C4-2B (cell line): ENCODE data around the gene UVSSA.

Source experiments
- H3K27ac ChIP-seq: fragments of 450-650 bp; 2 replicates; pipeline ENCODE4 v1.5.1; 2017
- CTCF ChIP-seq: fragments of 450-650 bp; conservative IDR thresholded peaks from 2 replicates; pipeline ENCODE4 v1.5.1; 2017; ENCODE audit warnings: mild to moderate bottlenecking
- ZFX ChIP-seq: fragments of 450-650 bp; IDR thresholded peaks from 2 replicates; pipeline ENCODE4 v1.6.1; 2017

The UVSSA gene

GRCh38 chr4:1412376-1413203 is 65.6 kb downstream of the UVSSA start:
- H3K27ac ChIP-seq: no peak overlapping the region
- TF ChIP-seq ZFX: no peak
- TF ChIP-seq CTCF: no peak

GRCh38 chr4:1413204-1413663 is 66.2 kb downstream of the UVSSA start:
- TF ChIP-seq ZFX: no peak
- no peak overlapping the region for H3K27ac ChIP-seq

- H3K27ac ChIP-seq: no peak overlapping the region
- TF ChIP-seq ZFX (no peak), CTCF (no peak)
Observed at GRCh38 chr4:1413687-1414479, 66.9 kb downstream of the UVSSA start.

GRCh38 chr4:1414831-1415680 is 68.0 kb downstream of the UVSSA start:
- no peak overlapping the region for H3K27ac ChIP-seq

GRCh38 chr4:1415681-1415981 is 68.6 kb downstream of the UVSSA start:
- TF ChIP-seq ZFX: no peak
- no peak for TF ChIP-seq CTCF
- no peak overlapping the region for H3K27ac ChIP-seq

More at GRCh38 chr4:1414831-1415680, 68.0 kb downstream of the UVSSA start:
- TF ChIP-seq CTCF (no peak), ZFX (no peak)

GRCh38 chr4:1416051-1416947 is 69.3 kb downstream of the UVSSA start:
- no peak overlapping the region for H3K27ac ChIP-seq
- TF ChIP-seq CTCF (no peak), ZFX (no peak)

- H3K27ac ChIP-seq: no peak overlapping the region
- TF ChIP-seq ZFX (no peak), CTCF (no peak)
Observed at GRCh38 chr4:1416948-1417260, 69.9 kb downstream of the UVSSA start.
